Panc1 (cell line): ENCODE data around the gene IGF2R. TPM values are rescaled to one million over a fixed set of nuclear protein-coding genes. Genes with fewer than 3 reads are reported as not detected.

Source experiments
- ATAC-seq: fragments of 200-7000 bp; cut with Tn5 transposase; 2 replicates; pipeline ENCODE4 v1.9.1; 2020; ENCODE audit warnings: mild to moderate bottlenecking, moderate library complexity
- BruUV-seq: library from RNA; stranded (reverse); fragments of 400-500 nt; replicated peaks from 2 replicates; lab custom pipeline; 2021; lab: Mats Ljungman, UMichigan
- CTCF ChIA-PET: fragments of 300-600 bp; sonication (Branson Sonifier 250); formaldehyde crosslinking; loops from one replicate; lab custom pipeline; 2022; ENCODE audit warnings: antibody characterized with exemption; lab: Charles Lee
- POLR2A ChIA-PET: fragments of 300-600 bp; sonication (Branson Sonifier 250); formaldehyde crosslinking; loops from one replicate; lab custom pipeline; 2022; ENCODE audit warnings: antibody characterized with exemption; lab: Charles Lee
- DNase-seq: peaks from one replicate; pipeline ENCODE4 v3.0.0-alpha.2; 2010; ENCODE audit warnings: low read depth, low spot score
- H3K27ac ChIP-seq: 2 replicates; pipeline ENCODE4 v1.5.1; 2011; ENCODE audit warnings: mild to moderate bottlenecking, low read length, inconsistent platforms
- H3K27me3 ChIP-seq: fragments of 200-500 bp; sonication (Bioruptor generic); 2 replicates; pipeline ENCODE4 v1.6.0; 2014; ENCODE audit warnings: low read length, inconsistent platforms; ENCODE audit not compliant: control insufficient read depth, insufficient read depth
- H3K36me3 ChIP-seq: fragments of 200-500 bp; sonication (Bioruptor generic); 2 replicates; pipeline ENCODE4 v1.5.1; 2014; ENCODE audit warnings: inconsistent platforms, mild to moderate bottlenecking, low read length, moderate library complexity; ENCODE audit not compliant: control insufficient read depth, insufficient read depth
- H3K4me1 ChIP-seq: 2 replicates; pipeline ENCODE4 v1.5.1; 2011; ENCODE audit warnings: inconsistent platforms, mild to moderate bottlenecking, low read length, moderate library complexity; ENCODE audit not compliant: control insufficient read depth, insufficient read depth
- H3K4me3 ChIP-seq, 2 experiments: 2 replicates each; pipeline ENCODE4 v1.5.1; 2011 to 2012; ENCODE audit warnings: low read depth in 2 of 2, low read length in 2 of 2, mild to moderate bottlenecking in 2 of 2, inconsistent platforms in 1 of 2, moderate library complexity in 1 of 2
- H3K9me3 ChIP-seq: fragments of 200-500 bp; sonication (Bioruptor generic); 2 replicates; pipeline ENCODE4 v1.5.1; 2014; ENCODE audit warnings: low read depth, mild to moderate bottlenecking, inconsistent platforms, low read length, moderate library complexity; ENCODE audit not compliant: control insufficient read depth, insufficient read depth
- POLR2AphosphoS5 ChIP-seq: IDR thresholded peaks from 2 replicates; pipeline ENCODE4 v1.6.1; 2012; ENCODE audit warnings: mild to moderate bottlenecking, low read depth, low read length, moderate library complexity
- SIN3A ChIP-seq: IDR thresholded peaks from 2 replicates; pipeline ENCODE4 v1.6.1; 2012; ENCODE audit warnings: low read depth, mild to moderate bottlenecking, low read length, moderate library complexity, borderline replicate concordance; ENCODE audit not compliant: insufficient read depth
- TCF7L2 ChIP-seq: IDR thresholded peaks from 2 replicates; pipeline ENCODE4 v1.6.1; 2011; ENCODE audit warnings: mild to moderate bottlenecking, low read depth, low read length, inconsistent platforms
- in situ Hi-C: cut with HindIII; loops from 2 replicates; pipeline ENCODE4 v1.10.0; 2016; ENCODE audit warnings: low sequenced_read_pairs, low pct_unique_long_range_greater_than_20kb
- intact Hi-C: fragments of 100-400 bp; cut with micrococcal nuclease; formaldehyde crosslinking; loops from one replicate; pipeline ENCODE4 v1.10.0; 2022; ENCODE audit not compliant: unreplicated experiment
- total RNA-seq: library from RNA; stranded (reverse); gene quantifications from one replicate; pipeline ENCODE4 v1.2.1, GENCODE V29; 2021; ENCODE audit not compliant: unreplicated experiment
- TF ChIP-seq, protein P1 (sequence below), 2 experiments: IDR thresholded peaks; 2 replicates each; pipeline ENCODE4 v1.6.1; 2011 to 2012; ENCODE audit warnings: low read depth in 2 of 2, control low read depth in 1 of 2, low read length in 1 of 2, mild to moderate bottlenecking in 1 of 2, moderate library complexity in 1 of 2; ENCODE audit not compliant: insufficient read depth in 1 of 2
- TF ChIP-seq, protein P2 (sequence below): fragments of 450-650 bp; IDR thresholded peaks from 2 replicates; pipeline ENCODE4 v1.5.1; 2017; ENCODE audit warnings: mild to moderate bottlenecking

Gene IGF2R
- total RNA-seq, 1 experiment from 2014 or later = 163 TPM

DNA sequence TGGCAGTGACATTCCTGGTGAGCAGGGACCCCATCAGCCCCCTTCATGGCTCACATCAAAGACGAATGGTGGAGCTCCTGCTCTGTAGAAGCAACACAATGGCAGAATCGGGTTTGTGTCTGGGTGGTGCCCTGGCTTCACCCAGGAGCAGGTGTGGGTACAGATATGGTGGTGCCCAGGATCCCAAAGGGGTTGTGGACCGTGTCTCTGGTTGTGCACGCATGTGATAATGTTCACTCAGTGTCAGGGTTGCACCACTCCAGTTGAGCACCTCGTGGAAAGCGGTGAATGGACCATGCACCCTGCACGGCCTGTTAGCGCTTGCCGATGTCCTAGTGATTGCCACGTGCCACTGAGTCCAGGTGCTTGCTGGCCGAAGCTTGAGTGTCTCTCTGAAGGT, 63.0 kb downstream of the IGF2R start:
- no peak overlapping the region for H3K27ac ChIP-seq

DNA sequence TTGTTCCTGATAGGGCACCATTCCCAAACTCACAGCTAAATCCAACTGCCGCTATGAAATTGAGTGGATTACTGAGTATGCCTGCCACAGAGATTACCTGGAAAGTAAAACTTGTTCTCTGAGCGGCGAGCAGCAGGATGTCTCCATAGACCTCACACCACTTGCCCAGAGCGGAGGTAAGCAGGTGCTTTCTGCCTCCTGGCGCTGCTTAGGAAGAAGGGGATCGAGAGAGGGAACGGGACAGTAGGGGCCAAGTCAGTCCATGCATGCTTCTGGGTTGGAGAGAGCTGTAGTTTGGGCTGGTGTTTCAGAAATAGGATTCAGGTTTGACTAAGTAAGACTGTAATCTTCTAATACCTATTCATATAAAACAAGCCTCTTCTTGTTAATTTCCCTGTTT, 63.7 kb downstream of the IGF2R start:
- TF ChIP-seq, protein P1, sequence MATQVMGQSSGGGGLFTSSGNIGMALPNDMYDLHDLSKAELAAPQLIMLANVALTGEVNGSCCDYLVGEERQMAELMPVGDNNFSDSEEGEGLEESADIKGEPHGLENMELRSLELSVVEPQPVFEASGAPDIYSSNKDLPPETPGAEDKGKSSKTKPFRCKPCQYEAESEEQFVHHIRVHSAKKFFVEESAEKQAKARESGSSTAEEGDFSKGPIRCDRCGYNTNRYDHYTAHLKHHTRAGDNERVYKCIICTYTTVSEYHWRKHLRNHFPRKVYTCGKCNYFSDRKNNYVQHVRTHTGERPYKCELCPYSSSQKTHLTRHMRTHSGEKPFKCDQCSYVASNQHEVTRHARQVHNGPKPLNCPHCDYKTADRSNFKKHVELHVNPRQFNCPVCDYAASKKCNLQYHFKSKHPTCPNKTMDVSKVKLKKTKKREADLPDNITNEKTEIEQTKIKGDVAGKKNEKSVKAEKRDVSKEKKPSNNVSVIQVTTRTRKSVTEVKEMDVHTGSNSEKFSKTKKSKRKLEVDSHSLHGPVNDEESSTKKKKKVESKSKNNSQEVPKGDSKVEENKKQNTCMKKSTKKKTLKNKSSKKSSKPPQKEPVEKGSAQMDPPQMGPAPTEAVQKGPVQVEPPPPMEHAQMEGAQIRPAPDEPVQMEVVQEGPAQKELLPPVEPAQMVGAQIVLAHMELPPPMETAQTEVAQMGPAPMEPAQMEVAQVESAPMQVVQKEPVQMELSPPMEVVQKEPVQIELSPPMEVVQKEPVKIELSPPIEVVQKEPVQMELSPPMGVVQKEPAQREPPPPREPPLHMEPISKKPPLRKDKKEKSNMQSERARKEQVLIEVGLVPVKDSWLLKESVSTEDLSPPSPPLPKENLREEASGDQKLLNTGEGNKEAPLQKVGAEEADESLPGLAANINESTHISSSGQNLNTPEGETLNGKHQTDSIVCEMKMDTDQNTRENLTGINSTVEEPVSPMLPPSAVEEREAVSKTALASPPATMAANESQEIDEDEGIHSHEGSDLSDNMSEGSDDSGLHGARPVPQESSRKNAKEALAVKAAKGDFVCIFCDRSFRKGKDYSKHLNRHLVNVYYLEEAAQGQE (IDR thresholded peaks at IDR 0.05; ENCODE audit: insufficient read depth in 1 of 2, low read depth in 2 of 2, low read length in 1 of 2) = no peak
- TF ChIP-seq, protein P2, sequence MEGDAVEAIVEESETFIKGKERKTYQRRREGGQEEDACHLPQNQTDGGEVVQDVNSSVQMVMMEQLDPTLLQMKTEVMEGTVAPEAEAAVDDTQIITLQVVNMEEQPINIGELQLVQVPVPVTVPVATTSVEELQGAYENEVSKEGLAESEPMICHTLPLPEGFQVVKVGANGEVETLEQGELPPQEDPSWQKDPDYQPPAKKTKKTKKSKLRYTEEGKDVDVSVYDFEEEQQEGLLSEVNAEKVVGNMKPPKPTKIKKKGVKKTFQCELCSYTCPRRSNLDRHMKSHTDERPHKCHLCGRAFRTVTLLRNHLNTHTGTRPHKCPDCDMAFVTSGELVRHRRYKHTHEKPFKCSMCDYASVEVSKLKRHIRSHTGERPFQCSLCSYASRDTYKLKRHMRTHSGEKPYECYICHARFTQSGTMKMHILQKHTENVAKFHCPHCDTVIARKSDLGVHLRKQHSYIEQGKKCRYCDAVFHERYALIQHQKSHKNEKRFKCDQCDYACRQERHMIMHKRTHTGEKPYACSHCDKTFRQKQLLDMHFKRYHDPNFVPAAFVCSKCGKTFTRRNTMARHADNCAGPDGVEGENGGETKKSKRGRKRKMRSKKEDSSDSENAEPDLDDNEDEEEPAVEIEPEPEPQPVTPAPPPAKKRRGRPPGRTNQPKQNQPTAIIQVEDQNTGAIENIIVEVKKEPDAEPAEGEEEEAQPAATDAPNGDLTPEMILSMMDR = no peak
- no peak for TF ChIP-seq TCF7L2
- TF ChIP-seq SIN3A = no peak
- no peak for TF ChIP-seq POLR2AphosphoS5
- ChIA-PET CTCF (no interaction called here), POLR2A (no interaction called here)
- intact Hi-C loops (no loop called here), in situ Hi-C loops (no loop called here)
- no peak overlapping the region for H3K4me3 ChIP-seq
- no peaks in the 10 kb centered on the region for H3K9me3 ChIP-seq
- peaks cover 15% of the 10 kb centered on the region for H3K36me3 ChIP-seq
- H3K27ac ChIP-seq = no peak overlapping the region
- H3K4me1 ChIP-seq = no peaks in the 10 kb centered on the region
- DNase-seq = no peak
- BruUV-seq = no TSS peak
- no peaks in the 10 kb centered on the region for H3K27me3 ChIP-seq
- no peak for ATAC-seq

More for the DNA sequence above, 63.0 kb downstream of the IGF2R start:
- Histone ChIP-seq H3K36me3 (peaks cover 15% of the 10 kb centered on the region), H3K4me3 (no peak overlapping the region), H3K27me3 (no peaks in the 10 kb centered on the region), H3K9me3 (no peaks in the 10 kb centered on the region), H3K4me1 (no peaks in the 10 kb centered on the region)
- CTCF ChIA-PET = no interaction called here
- DNase-seq (no peak), ATAC-seq (no peak)
- in situ Hi-C loops = no loop called here
- TF ChIP-seq TCF7L2 = no peak
- TF ChIP-seq SIN3A = no peak
- TF ChIP-seq, protein P1 (IDR thresholded peaks at IDR 0.05; ENCODE audit: insufficient read depth in 1 of 2, low read depth in 2 of 2, low read length in 1 of 2) = no peak
- TF ChIP-seq POLR2AphosphoS5 = no peak
- TF ChIP-seq, protein P2 = no peak
- intact Hi-C loops = no loop called here
- BruUV-seq = no TSS peak
- POLR2A ChIA-PET = no interaction called here
